GM19328 (cell line): ENCODE measurements around the gene CD2.

Source experiments
- ATAC-seq: cut with Tn5 transposase; IDR thresholded peaks from one replicate; pipeline ENCODE4 v1.9.1; 2021; ENCODE audit warnings: mild to moderate bottlenecking, moderate library complexity; ENCODE audit not compliant: unreplicated experiment

The CD2 gene

GRCh38 chr1:116775116-116775752 lies 21.0 kb downstream of the CD2 start:
- ATAC-seq = no peak

- no peak for ATAC-seq
Observed at GRCh38 chr1:116777831-116778830, 23.9 kb downstream of the CD2 start.

- no peak for ATAC-seq
Observed at GRCh38 chr1:116781034-116781433, 26.8 kb downstream of the CD2 start.

GRCh38 chr1:116785006-116785405 lies 30.8 kb downstream of the CD2 start:
- ATAC-seq = no peak

GRCh38 chr1:116786049-116786448 lies 31.8 kb downstream of the CD2 start:
- no peak for ATAC-seq

GRCh38 chr1:116791727-116792126 lies 37.5 kb downstream of the CD2 start:
- no peak for ATAC-seq

GRCh38 chr1:116793357-116793935 lies 39.2 kb downstream of the CD2 start:
- ATAC-seq = no peak

- ATAC-seq = no peak
Observed at GRCh38 chr1:116794371-116794770, 40.1 kb downstream of the CD2 start.

- ATAC-seq = peak; percentile 89
Observed at GRCh38 chr1:116794804-116795481, 40.7 kb downstream of the CD2 start.

GRCh38 chr1:116795482-116795829 lies 41.2 kb downstream of the CD2 start:
- ATAC-seq = no peak

- ATAC-seq = no peak
Observed at GRCh38 chr1:116804736-116805135, 50.5 kb downstream of the CD2 start.

GRCh38 chr1:116805398-116805797 lies 51.2 kb downstream of the CD2 start:
- ATAC-seq = no peak

- ATAC-seq = no peak
Observed at GRCh38 chr1:116806245-116806644, 52.0 kb downstream of the CD2 start.

GRCh38 chr1:116806671-116807070 lies 52.4 kb downstream of the CD2 start:
- no peak for ATAC-seq

- no peak for ATAC-seq
Observed at GRCh38 chr1:116807394-116808199, 53.4 kb downstream of the CD2 start.

- ATAC-seq = no peak
Observed at GRCh38 chr1:116808200-116808847, 54.1 kb downstream of the CD2 start.

- no peak for ATAC-seq
Observed at GRCh38 chr1:116808848-116809508, 54.7 kb downstream of the CD2 start.

- ATAC-seq = no peak
Observed at GRCh38 chr1:116811321-116811720, 57.1 kb downstream of the CD2 start.

GRCh38 chr1:116814926-116815723 lies 60.9 kb downstream of the CD2 start:
- ATAC-seq = no peak
